ENCODE results near the gene SLC4A8.

DNA sequence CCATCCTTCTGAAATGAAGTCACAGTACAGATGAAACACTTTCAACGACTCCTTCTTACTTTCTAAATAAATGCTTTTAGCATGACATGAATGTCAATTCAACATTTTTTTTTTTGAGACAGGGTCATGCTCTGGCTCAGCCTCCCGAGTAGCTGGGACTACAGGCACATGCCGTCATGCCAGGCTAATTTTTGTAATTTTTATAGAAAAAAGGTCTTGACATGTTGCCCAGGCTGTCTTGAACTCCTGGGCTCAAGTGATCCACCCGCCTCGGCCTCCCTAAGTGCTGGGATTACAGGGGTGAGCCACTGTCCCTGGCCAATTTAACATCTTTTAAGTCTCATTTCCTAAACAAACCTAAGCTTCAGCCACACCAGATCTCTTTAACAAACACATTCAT lies 49.8 kb upstream of the SLC4A8 start:
- TF ChIP-seq, protein P1, sequence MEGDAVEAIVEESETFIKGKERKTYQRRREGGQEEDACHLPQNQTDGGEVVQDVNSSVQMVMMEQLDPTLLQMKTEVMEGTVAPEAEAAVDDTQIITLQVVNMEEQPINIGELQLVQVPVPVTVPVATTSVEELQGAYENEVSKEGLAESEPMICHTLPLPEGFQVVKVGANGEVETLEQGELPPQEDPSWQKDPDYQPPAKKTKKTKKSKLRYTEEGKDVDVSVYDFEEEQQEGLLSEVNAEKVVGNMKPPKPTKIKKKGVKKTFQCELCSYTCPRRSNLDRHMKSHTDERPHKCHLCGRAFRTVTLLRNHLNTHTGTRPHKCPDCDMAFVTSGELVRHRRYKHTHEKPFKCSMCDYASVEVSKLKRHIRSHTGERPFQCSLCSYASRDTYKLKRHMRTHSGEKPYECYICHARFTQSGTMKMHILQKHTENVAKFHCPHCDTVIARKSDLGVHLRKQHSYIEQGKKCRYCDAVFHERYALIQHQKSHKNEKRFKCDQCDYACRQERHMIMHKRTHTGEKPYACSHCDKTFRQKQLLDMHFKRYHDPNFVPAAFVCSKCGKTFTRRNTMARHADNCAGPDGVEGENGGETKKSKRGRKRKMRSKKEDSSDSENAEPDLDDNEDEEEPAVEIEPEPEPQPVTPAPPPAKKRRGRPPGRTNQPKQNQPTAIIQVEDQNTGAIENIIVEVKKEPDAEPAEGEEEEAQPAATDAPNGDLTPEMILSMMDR (conservative IDR thresholded peaks at IDR 0.05), result no peak
- TF ChIP-seq ZFX (IDR thresholded peaks at IDR 0.05), result no peak
